ENCODE measurements around the gene CA9. TPM values are rescaled to one million over a fixed set of nuclear protein-coding genes. Genes with fewer than 3 reads are reported as not detected.

Gene CA9
- total RNA-seq, 2 donors from 2014 or later: not detected

DNA sequence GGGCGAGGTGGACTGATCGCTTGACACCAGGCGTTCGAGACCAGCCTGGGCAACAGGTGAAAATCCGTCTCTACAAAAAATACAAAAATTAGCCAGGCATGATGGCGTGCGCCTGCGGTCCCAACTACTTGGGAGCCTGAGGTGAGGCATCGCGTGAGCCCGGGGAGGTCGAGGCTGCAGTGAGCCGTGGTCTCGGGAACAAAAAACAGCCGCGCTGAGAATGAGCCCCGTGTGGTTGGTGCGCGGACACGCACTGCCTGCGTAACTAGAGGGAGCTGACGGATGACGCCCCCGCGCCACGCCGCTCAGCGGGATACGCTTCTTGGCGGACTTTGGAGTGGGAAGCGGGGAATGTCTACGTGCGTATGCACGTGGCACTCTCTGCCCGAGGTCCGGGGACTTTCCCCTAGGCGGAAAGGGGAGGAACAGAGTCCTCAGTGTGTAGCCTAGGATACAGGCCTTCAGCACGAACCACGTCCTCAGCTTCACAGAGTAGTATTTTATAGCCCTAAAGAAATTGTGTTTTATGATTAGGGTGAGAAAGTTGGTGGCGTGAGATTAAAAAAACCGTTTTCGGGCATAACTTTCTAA, 16.1 kb upstream of the CA9 start, which contains the start of gene RMRP:
RMRP (minus strand) TSS at position 474 of the 591 bp plus-strand sequence.
- Mint-ChIP-seq H3K27ac (peak within 1 kb of the TSS; percentile 98), H3K4me1 (peaks cover 58% of the 10 kb centered on the region), H3K36me3 (ENCODE audit: low read depth) (no peaks in the 10 kb centered on the region), H3K27me3 (no peaks in the 10 kb centered on the region), H3K4me3 (peak within 1 kb of the TSS; percentile 84)
- ATAC-seq: peak; percentile 82
- H3K9me3 ChIP-seq (ENCODE audit: control insufficient read depth, low read length, poor library complexity, severe bottlenecking): no peaks in the 10 kb centered on the region
- DNase-seq: peak; percentile 64 to 84 (median 76)

DNA sequence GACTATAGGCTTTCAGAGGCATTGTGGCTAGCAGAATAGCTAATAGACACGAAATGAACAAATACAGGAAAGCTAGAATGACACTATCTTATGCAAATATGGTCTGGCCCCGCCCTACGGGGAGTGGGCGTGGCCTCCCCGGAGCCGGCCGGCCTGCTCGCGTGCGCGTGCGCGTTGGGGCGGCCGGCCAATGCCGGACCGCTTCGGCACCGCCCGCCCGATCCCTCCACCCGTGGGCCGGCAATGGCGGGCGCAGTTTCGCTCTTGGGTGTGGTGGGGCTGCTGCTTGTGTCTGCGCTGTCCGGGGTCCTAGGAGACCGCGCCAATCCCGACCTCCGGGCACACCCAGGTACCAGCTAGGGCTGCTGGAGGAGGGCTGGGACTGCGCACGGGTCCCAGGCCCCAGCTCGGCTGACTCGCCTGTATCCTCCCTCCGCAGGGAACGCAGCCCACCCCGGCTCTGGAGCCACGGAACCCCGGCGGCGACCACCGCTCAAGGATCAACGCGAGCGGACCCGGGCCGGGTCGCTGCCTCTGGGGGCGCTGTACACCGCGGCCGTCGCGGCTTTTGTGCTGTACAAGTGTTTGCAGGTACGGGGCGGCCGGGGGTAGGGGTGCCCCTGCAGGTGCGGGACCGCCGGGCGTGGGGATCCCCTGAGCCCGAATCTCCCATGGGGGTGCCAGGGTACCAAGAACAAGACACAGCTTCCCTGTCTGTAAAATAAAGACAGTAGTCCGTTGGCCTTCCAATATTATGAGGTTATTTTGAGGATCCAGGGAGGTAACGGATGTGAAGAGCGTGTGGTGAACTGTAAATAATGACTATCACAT, 15.4 kb upstream of the CA9 start, which contains the start of gene CCDC107:
CCDC107 (plus strand) TSS at position 156 of the 831 bp plus-strand sequence; CDS start at position 244, 88 bp downstream.
- H3K9me3 ChIP-seq (ENCODE audit: control insufficient read depth, low read length, poor library complexity, severe bottlenecking): no peaks in the 10 kb centered on the region
- peak; percentile 68 for ATAC-seq
- H3K4me1 Mint-ChIP-seq: peaks cover 64% of the 10 kb centered on the region
- H3K36me3 Mint-ChIP-seq (ENCODE audit: low read depth): no peaks in the 10 kb centered on the region
- peak within 1 kb of the TSS; percentile 98 for H3K27ac Mint-ChIP-seq
- DNase-seq: peak; percentile 77 to 86 (median 81)
- no peaks in the 10 kb centered on the region for H3K27me3 Mint-ChIP-seq
- H3K4me3 Mint-ChIP-seq: peak within 1 kb of the TSS; percentile 84

DNA sequence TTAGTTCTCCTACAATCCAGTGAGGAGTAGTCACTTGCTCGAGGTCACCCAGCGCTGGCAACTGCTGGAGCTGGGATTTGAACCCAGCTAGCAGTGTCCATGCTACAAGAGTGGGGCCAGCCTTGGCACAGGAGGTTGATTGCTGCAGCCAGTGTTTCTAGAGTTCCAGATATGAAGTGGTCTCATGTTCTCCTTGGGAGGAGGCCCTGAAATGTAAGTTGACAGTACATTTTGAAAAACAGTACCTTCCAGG, 14.8 kb upstream of the CA9 start:
- no peaks in the 10 kb centered on the region for H3K27me3 Mint-ChIP-seq
- no peak for DNase-seq
- no peaks in the 10 kb centered on the region for H3K9me3 ChIP-seq (ENCODE audit: control insufficient read depth, low read length, poor library complexity, severe bottlenecking)
- ATAC-seq: no peak
- H3K36me3 Mint-ChIP-seq (ENCODE audit: low read depth): no peaks in the 10 kb centered on the region
- H3K4me1 Mint-ChIP-seq: peaks cover 64% of the 10 kb centered on the region
- H3K27ac Mint-ChIP-seq: peak overlapping the region; percentile 98
- peak overlapping the region; percentile 84 for H3K4me3 Mint-ChIP-seq

DNA sequence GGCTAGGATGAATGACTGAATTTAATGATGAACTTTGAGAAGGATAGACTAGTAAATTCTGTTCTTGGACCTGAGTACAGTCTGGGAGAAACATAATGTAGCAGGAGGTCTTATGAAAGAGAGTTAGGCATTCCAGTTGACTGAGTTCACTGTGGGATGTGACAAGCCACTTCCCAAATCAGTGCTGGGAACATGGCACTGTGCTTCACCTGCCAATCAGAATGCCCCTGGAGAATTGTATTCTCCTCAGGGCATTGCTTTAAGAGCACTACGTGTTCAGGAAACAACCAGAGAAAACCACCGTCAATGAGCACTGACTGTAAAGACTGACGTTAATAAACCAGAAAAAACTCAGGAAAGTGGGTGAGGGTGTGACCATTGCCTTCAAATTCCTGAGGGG, 14.4 kb upstream of the CA9 start:
- H3K36me3 Mint-ChIP-seq (ENCODE audit: low read depth): no peaks in the 10 kb centered on the region
- H3K27me3 Mint-ChIP-seq: no peaks in the 10 kb centered on the region
- peak overlapping the region; percentile 84 for H3K4me3 Mint-ChIP-seq

DNA sequence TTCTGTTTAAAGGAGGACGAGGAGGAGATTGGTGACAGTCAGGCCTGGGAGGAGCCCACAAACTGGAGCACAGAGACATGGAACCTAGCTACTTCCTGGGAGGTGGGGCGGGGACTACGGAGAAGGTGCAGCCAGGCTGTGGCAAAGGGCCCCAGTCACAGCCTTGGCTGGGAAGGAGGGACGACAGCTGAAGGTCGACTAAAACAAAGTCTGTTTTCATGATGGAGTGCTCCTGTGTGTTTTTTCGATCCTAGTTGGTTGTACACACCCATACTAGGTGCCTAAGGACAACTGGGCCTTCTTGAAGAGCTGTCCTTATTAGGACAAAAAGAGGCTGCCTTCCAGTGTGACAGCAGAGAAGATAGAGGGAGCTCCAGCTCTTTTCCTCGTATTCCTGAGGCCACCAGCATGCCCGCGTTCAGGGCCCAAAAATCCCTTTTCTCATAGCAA, 12.7 kb upstream of the CA9 start:
- Mint-ChIP-seq H3K4me1 (peaks cover 70% of the 10 kb centered on the region), H3K27ac (peak overlapping the region; percentile 98), H3K4me3 (peak overlapping the region; percentile 84), H3K27me3 (no peaks in the 10 kb centered on the region), H3K36me3 (ENCODE audit: low read depth) (no peaks in the 10 kb centered on the region)
- no peak for DNase-seq
- H3K9me3 ChIP-seq (ENCODE audit: control insufficient read depth, low read length, poor library complexity, severe bottlenecking): no peaks in the 10 kb centered on the region
- ATAC-seq: no peak

More for the DNA sequence above, 14.4 kb upstream of the CA9 start:
- H3K4me1 Mint-ChIP-seq: peaks cover 64% of the 10 kb centered on the region
- H3K9me3 ChIP-seq (ENCODE audit: control insufficient read depth, low read length, poor library complexity, severe bottlenecking): no peaks in the 10 kb centered on the region
- ATAC-seq (no peak), DNase-seq (no peak)
- peak overlapping the region; percentile 98 for H3K27ac Mint-ChIP-seq

DNA sequence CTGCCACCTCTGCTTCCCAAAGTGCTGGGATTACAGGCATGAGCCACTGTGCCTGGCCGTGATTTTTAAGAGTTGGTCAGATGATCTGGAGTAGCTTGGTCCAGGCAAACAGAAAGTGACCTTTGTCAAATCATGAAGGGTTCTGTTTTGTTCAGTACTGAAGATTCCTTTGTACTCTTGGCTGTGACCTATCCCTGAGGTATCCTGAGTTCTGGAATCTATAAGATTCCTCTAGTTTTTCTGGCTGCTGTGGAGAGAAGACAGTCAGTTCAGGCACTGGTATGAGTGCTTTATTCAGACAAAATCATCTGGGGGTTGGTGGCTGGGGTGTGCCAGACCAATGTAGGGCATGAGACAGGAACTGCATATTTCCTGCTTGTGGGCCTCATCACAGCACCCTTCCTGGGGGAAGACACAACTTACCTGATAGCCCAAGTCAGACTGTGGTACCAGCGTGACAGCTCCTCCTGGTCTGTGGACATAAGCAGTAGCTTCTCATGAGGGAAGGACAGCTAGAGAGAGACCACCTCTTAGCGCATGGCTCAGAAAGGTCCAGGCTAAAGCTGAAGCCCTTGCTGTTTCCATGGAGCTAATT, 11.9 kb upstream of the CA9 start:
- no peaks in the 10 kb centered on the region for H3K36me3 Mint-ChIP-seq (ENCODE audit: low read depth)
- no peaks in the 10 kb centered on the region for H3K27me3 Mint-ChIP-seq
- peak; percentile 45 to 61 (median 59) for DNase-seq
- no peaks in the 10 kb centered on the region for H3K9me3 ChIP-seq (ENCODE audit: control insufficient read depth, low read length, poor library complexity, severe bottlenecking)
- ATAC-seq: peak; percentile 55
- peak overlapping the region; percentile 89 for H3K4me3 Mint-ChIP-seq
- H3K4me1 Mint-ChIP-seq: peaks cover 65% of the 10 kb centered on the region
- H3K27ac Mint-ChIP-seq: peak overlapping the region; percentile 98

DNA sequence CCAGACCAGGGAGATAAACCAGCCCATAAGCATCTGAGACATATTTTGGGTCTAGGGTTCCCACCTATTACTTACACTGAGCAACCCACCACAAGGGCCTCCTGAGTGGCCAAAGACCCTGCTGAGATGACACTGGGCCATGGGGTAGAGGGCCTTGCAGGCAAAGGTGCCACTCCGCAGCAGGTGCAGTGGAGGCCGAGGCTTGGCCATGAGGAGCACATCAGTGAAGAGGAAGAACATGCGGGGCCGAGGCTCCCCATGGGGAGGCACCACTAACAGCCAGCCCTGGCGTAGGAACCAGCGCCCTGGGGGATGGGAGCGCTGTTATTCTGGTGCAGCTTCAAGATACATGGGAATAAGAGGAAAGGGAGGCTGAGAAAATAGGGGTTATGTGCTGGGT, 11.3 kb upstream of the CA9 start:
- no peaks in the 10 kb centered on the region for H3K9me3 ChIP-seq (ENCODE audit: control insufficient read depth, low read length, poor library complexity, severe bottlenecking)
- H3K4me1 Mint-ChIP-seq: peaks cover 59% of the 10 kb centered on the region
- peak overlapping the region; percentile 98 for H3K27ac Mint-ChIP-seq
- peak overlapping the region; percentile 89 for H3K4me3 Mint-ChIP-seq
- DNase-seq: no peak
- no peaks in the 10 kb centered on the region for H3K27me3 Mint-ChIP-seq
- no peaks in the 10 kb centered on the region for H3K36me3 Mint-ChIP-seq (ENCODE audit: low read depth)
- no peak for ATAC-seq

DNA sequence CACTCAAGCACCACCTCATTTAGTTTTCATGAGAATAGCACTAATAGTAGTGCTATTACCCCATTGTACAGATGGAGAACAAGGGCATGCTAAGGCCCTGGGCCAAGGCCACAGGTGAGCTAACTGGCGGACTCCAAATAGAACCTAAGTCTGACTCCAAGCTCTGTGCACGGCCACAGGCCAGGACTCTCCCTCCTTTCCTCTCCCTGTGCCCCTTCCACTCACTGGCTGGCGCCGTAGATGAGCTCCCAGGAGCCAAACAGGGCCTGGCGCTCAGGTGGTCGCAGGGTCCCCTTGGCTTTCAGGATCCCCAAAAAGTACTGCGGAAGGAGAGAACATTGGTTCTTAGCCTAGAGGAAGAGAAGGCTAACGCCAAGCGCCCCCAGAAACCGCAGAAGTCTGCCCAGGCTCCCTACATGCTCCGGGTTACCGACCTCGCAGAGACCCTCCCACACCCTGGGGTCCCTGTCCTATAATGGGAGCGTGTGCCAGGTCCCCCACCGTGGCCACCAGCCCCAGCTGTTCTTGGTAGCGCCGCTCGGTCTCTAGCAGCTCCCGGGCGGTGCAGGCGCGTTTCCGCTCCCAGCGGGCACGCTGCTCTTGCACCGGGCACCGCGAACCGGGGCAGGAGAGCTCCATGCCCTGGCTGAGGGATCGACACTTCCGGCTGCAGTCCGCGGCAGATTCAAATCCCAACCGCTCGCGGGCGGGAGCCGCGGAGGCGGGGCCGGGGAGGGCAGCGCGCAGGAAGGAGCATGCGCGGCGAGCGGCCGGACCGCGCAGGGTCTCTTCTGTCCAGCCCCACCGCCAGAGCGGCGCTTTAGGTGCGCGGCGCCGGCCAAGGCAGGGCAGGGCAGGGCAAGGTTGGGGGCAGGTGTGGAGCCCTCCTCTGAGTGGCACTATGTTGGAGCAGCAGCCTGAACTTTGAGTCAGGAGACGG, 8.9 kb upstream of the CA9 start, which contains the start of gene ARHGEF39:
ARHGEF39 (minus strand) TSS at position 665 of the 940 bp plus-strand sequence; CDS start at position 639, 26 bp downstream.
- peak within 1 kb of the TSS; percentile 91 for H3K4me3 Mint-ChIP-seq
- H3K27me3 Mint-ChIP-seq: no peaks in the 10 kb centered on the region
- no peaks in the 10 kb centered on the region for H3K9me3 ChIP-seq (ENCODE audit: control insufficient read depth, low read length, poor library complexity, severe bottlenecking)
- peak; percentile 40 to 61 (median 61) for DNase-seq
- H3K4me1 Mint-ChIP-seq: peaks cover 46% of the 10 kb centered on the region
- ATAC-seq: peak; percentile 47
- H3K36me3 Mint-ChIP-seq (ENCODE audit: low read depth): no peaks in the 10 kb centered on the region
- peak within 1 kb of the TSS; percentile 98 for H3K27ac Mint-ChIP-seq

DNA sequence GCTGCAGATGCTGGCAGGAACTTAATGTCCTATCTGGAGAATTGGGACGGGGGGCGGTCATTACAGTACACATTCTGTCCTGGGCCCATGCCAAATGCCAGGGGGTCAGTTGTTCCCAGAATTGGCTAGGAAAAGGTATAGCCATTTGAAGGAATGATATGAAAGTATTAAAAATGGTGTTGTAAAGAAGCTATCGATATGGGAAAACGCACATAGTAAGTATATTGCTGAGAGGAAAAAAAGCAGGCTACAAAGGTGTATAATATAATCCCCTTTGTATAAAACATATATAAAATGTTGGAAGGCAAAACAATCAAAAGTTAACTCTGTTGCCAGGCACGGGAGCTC, 8.3 kb upstream of the CA9 start:
- Mint-ChIP-seq H3K4me1 (peaks cover 41% of the 10 kb centered on the region), H3K27me3 (no peaks in the 10 kb centered on the region), H3K4me3 (peak overlapping the region; percentile 91), H3K27ac (peak overlapping the region; percentile 98), H3K36me3 (ENCODE audit: low read depth) (no peaks in the 10 kb centered on the region)
- ATAC-seq (no peak), DNase-seq (no peak)
- no peaks in the 10 kb centered on the region for H3K9me3 ChIP-seq (ENCODE audit: control insufficient read depth, low read length, poor library complexity, severe bottlenecking)

DNA sequence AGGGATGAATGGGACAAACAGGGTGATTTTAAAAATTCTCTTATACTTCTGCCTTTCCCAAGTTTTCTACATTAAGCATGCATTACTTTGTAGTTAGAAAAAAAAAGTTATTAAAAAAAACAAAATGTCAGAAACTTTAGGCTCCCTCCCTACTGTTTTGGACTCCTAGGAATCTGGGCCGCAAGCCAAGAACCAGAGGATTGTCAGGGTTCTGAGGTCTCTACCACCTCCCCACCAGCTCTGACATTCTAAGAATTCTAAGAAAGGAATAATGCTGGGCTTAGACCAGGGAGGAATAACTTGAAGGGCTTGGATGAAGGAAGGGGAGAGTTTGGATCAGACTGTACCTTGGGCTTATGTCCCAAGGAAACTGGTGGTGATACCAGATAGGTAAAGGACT, 7.7 kb upstream of the CA9 start:
- Mint-ChIP-seq H3K27me3 (no peaks in the 10 kb centered on the region), H3K36me3 (ENCODE audit: low read depth) (no peaks in the 10 kb centered on the region), H3K27ac (peak overlapping the region; percentile 98), H3K4me3 (peak overlapping the region; percentile 19), H3K4me1 (peaks cover 37% of the 10 kb centered on the region)
- ATAC-seq: no peak
- DNase-seq: no peak
- no peaks in the 10 kb centered on the region for H3K9me3 ChIP-seq (ENCODE audit: control insufficient read depth, low read length, poor library complexity, severe bottlenecking)

DNA sequence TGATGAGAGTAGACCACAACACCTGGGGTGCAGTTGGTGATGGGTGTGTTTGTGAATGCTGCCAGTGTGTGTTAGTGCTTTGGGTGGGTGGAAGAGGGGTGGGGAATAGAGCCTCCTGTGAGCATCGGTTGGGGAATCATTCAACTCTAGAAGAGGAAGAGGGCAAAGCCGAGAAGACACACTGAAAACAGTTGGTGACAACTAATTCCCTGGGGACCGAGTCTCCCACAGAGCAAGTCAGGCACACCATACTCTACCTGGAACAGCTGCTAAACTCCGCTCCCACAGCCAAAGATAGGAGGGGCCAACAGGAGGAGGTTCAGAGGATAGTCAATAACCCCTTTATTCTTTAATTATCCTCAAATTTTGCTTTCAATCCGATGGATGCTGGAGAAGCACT, 7.2 kb upstream of the CA9 start:
- no peaks in the 10 kb centered on the region for H3K27me3 Mint-ChIP-seq
- peak overlapping the region; percentile 98 for H3K27ac Mint-ChIP-seq
- DNase-seq (no peak), ATAC-seq (no peak)
- H3K4me1 Mint-ChIP-seq: peaks cover 36% of the 10 kb centered on the region
- H3K4me3 Mint-ChIP-seq: no peak overlapping the region
- no peaks in the 10 kb centered on the region for H3K9me3 ChIP-seq (ENCODE audit: control insufficient read depth, low read length, poor library complexity, severe bottlenecking)
- H3K36me3 Mint-ChIP-seq (ENCODE audit: low read depth): no peaks in the 10 kb centered on the region

DNA sequence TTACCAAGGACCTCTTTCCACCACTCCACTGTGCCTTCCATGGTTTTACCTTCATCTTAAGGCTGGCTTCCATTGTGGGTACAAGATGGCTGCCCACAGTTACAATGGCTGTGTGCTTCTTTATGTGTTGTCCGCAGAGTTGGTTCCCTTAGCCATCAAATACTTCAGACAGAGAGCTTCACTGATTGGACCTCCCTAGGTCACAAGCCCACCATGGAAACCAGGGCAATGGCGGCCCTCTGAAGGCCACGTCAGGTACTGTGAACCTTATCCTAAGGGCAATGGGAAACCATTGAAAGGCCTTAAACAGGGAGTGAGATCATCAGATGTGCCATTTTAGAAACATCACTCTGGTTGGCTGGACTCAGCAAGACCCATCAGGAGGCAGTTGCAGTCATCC, 5.8 kb upstream of the CA9 start:
- Mint-ChIP-seq H3K4me1 (peaks cover 25% of the 10 kb centered on the region), H3K4me3 (no peak overlapping the region), H3K27me3 (no peaks in the 10 kb centered on the region), H3K36me3 (ENCODE audit: low read depth) (no peaks in the 10 kb centered on the region), H3K27ac (no peak overlapping the region)
- ATAC-seq (no peak), DNase-seq (no peak)
- H3K9me3 ChIP-seq (ENCODE audit: control insufficient read depth, low read length, poor library complexity, severe bottlenecking): no peaks in the 10 kb centered on the region
